ENCODE results near the gene RUNX2.

The RUNX2 gene

GRCh38 chr6:45563041-45563440 lies 234.9 kb downstream of the RUNX2 start:
- DNase-seq, result no peak

GRCh38 chr6:45563844-45564243 lies 235.7 kb downstream of the RUNX2 start:
- no peak for DNase-seq

- no peak for DNase-seq
Observed at GRCh38 chr6:45566882-45567281, 238.8 kb downstream of the RUNX2 start.

- no peak for DNase-seq
Observed at GRCh38 chr6:45567879-45568278, 239.7 kb downstream of the RUNX2 start.

GRCh38 chr6:45568626-45569025 lies 240.5 kb downstream of the RUNX2 start:
- DNase-seq, result no peak

- no peak for DNase-seq
Observed at GRCh38 chr6:45569210-45569945, 241.2 kb downstream of the RUNX2 start.

GRCh38 chr6:45571159-45571558 lies 243.0 kb downstream of the RUNX2 start:
- DNase-seq, result no peak

- no peak for DNase-seq
Observed at GRCh38 chr6:45572833-45573232, 244.7 kb downstream of the RUNX2 start.

- DNase-seq, result no peak
Observed at GRCh38 chr6:45574014-45574461, 245.9 kb downstream of the RUNX2 start.

- DNase-seq, result no peak
Observed at GRCh38 chr6:45574885-45575284, 246.8 kb downstream of the RUNX2 start.

- DNase-seq, result no peak
Observed at GRCh38 chr6:45576648-45577624, 248.8 kb downstream of the RUNX2 start.

GRCh38 chr6:45577836-45578504 lies 249.8 kb downstream of the RUNX2 start:
- DNase-seq, result no peak

- DNase-seq, result no peak
Observed at GRCh38 chr6:45584127-45584526, 256.0 kb downstream of the RUNX2 start.

- DNase-seq, result no peak
Observed at GRCh38 chr6:45586216-45587171, 258.4 kb downstream of the RUNX2 start.

GRCh38 chr6:45587229-45588060 lies 259.3 kb downstream of the RUNX2 start:
- no peak for DNase-seq

- DNase-seq, result no peak
Observed at GRCh38 chr6:45589367-45589766, 261.2 kb downstream of the RUNX2 start.

GRCh38 chr6:45590226-45590625 lies 262.1 kb downstream of the RUNX2 start:
- no peak for DNase-seq

GRCh38 chr6:45590696-45591184 lies 262.6 kb downstream of the RUNX2 start:
- DNase-seq, result no peak

GRCh38 chr6:45591306-45591705 lies 263.2 kb downstream of the RUNX2 start:
- no peak for DNase-seq

- no peak for DNase-seq
Observed at GRCh38 chr6:45591890-45592289, 263.8 kb downstream of the RUNX2 start.

- no peak for DNase-seq
Observed at GRCh38 chr6:45592991-45593390, 264.9 kb downstream of the RUNX2 start.
